Measurements from ENCODE around the gene NFIA. TPM values are rescaled to one million over a fixed set of nuclear protein-coding genes. Genes with fewer than 3 reads are reported as not detected.
"Not testable (repeated sequence)": the region's sequence is repeated elsewhere in the genome, so short reads cannot be mapped to it uniquely, and the experiment has no call there.

The NFIA gene
- total and polyA plus RNA-seq, 10 of the 15 experiments (the other 5 are each of a cell fraction or from before 2014, with no cell fraction given): 0.10 to 0.16 TPM; not detected in 8

DNA sequence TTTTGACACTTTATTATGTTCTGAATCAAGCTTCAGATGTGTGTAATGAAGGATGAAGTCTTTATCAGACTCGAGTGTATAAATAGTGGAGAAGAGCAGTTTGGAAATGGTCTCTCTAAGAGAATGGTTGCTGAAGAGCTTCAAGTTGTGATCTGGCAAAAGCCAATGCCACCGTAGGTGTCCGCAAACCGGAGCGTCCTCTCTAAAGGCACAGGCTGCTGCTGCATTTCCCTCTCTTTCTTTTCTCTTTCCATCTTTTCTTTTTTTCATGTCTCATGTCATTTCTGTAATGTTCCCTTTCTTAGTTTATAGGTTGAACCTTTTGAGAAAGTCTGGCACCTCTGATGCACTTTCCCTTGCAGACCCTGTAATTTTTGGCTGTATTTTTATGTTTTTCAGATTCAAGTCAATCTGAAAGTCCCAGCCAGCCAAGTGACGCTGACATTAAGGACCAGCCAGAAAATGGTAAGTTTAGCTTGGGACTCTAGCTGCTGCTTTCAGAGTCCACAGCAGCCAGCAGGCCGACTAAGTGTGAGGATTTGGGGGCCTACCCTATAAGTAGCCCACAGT lies 194.8 kb downstream of the NFIA start:
- no peak overlapping the region for H3K9ac ChIP-seq (ENCODE audit: control insufficient read depth, insufficient read depth, low read length)
- no peak for FAIRE-seq
- H3K36me3 ChIP-seq (ENCODE audit: control insufficient read depth in 2 of 2, insufficient read depth in 2 of 2, low read length in 1 of 2): no peaks in the 10 kb centered on the region
- no peak for TF ChIP-seq SMC3 (IDR thresholded peaks at IDR 0.05; ENCODE audit: borderline replicate concordance, low read length)
- TF ChIP-seq, protein P1, sequence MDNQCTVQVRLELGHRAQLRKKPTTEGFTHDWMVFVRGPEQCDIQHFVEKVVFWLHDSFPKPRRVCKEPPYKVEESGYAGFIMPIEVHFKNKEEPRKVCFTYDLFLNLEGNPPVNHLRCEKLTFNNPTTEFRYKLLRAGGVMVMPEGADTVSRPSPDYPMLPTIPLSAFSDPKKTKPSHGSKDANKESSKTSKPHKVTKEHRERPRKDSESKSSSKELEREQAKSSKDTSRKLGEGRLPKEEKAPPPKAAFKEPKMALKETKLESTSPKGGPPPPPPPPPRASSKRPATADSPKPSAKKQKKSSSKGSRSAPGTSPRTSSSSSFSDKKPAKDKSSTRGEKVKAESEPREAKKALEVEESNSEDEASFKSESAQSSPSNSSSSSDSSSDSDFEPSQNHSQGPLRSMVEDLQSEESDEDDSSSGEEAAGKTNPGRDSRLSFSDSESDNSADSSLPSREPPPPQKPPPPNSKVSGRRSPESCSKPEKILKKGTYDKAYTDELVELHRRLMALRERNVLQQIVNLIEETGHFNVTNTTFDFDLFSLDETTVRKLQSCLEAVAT (IDR thresholded peaks at IDR 0.05): no peak
- no peak for ATAC-seq
- in situ Hi-C loops (cut with MboI): no loop called here
- H3K27ac ChIP-seq (ENCODE audit: control insufficient read depth, insufficient read depth): no peak overlapping the region
- no peaks in the 10 kb centered on the region for H3K79me2 ChIP-seq (ENCODE audit: control insufficient read depth, insufficient read depth, low read length)
- no peaks in the 10 kb centered on the region for H4K20me1 ChIP-seq (ENCODE audit: control insufficient read depth, insufficient read depth)
- SMC1A ChIA-PET (ENCODE audit: uncharacterized antibody, unreplicated experiment): no interaction called here
- DNase-seq (ENCODE audit: low read depth, low spot score): no peak
- no peaks in the 10 kb centered on the region for H3K27me3 ChIP-seq (replicated peaks in 1 of 2; ENCODE audit: control insufficient read depth in 2 of 2, insufficient read depth in 2 of 2, low read length in 1 of 2)
- RAD21 ChIA-PET (ENCODE audit: unreplicated experiment): no interaction called here
- 53% methylated on average over 7 of the region's 7 CpGs for WGBS (ENCODE audit: insufficient coverage, insufficient replicate concordance, low lambda C conversion rate, missing lambda C conversion rate)
- POLR2A ChIA-PET: interaction anchor here (0.6 kb wide), 1 partner anchor 229 kb away, joined by 7 read pairs; no protein-coding TSS in a partner anchor
- H3K4me2 ChIP-seq (ENCODE audit: control insufficient read depth, insufficient read depth): no peak overlapping the region
- BruUV-seq (replicated peaks): no TSS peak
- intact Hi-C loops (cut with micrococcal nuclease; ENCODE audit: unreplicated experiment): no loop called here
- no peaks in the 10 kb centered on the region for H3K9me3 ChIP-seq (replicated peaks; ENCODE audit: control insufficient read depth, insufficient read depth, low read length)
- H2AFZ ChIP-seq (ENCODE audit: control insufficient read depth, low read depth, low read length): no peak overlapping the region
- CTCF ChIA-PET: no interaction called here
- H3K4me3 ChIP-seq: no peak overlapping the region
- H3K4me1 ChIP-seq (ENCODE audit: control insufficient read depth, insufficient read depth, low read length): no peaks in the 10 kb centered on the region

DNA sequence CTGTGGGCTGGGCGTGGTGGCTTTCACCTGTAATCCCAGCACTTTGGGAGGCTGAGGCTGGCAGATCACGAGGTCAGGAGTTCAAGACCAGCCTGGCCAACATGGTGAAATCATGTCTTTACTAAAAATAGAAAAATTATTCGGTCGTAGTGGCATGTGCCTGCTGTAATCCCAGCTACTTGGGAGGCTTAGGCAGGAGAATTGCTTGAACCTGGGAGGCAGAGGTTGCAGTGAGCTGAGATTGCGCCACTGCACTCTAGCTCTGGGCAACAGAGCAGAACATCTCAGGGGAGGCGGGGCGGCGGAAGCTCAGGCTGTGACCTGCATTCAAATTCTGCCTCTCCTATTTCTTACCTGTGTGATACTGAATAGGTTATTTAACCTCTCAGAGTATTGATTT lies 196.1 kb downstream of the NFIA start:
- ATAC-seq; H3K4me1 ChIP-seq (ENCODE audit: control insufficient read depth, insufficient read depth, low read length); H3K4me3 ChIP-seq; H4K20me1 ChIP-seq (ENCODE audit: control insufficient read depth, insufficient read depth); SMC1A ChIA-PET (ENCODE audit: uncharacterized antibody, unreplicated experiment); H3K9me3 ChIP-seq (replicated peaks; ENCODE audit: control insufficient read depth, insufficient read depth, low read length); DNase-seq (ENCODE audit: low read depth, low spot score); H3K9ac ChIP-seq (ENCODE audit: control insufficient read depth, insufficient read depth, low read length); BruUV-seq (replicated peaks); intact Hi-C loops (cut with micrococcal nuclease; ENCODE audit: unreplicated experiment); H3K27ac ChIP-seq (ENCODE audit: control insufficient read depth, insufficient read depth); H3K27me3 ChIP-seq (replicated peaks in 1 of 2; ENCODE audit: control insufficient read depth in 2 of 2, insufficient read depth in 2 of 2, low read length in 1 of 2); FAIRE-seq; in situ Hi-C loops (cut with MboI); H3K79me2 ChIP-seq (ENCODE audit: control insufficient read depth, insufficient read depth, low read length); RAD21 ChIA-PET (ENCODE audit: unreplicated experiment); H3K36me3 ChIP-seq (ENCODE audit: control insufficient read depth in 2 of 2, insufficient read depth in 2 of 2, low read length in 1 of 2); H3K4me2 ChIP-seq (ENCODE audit: control insufficient read depth, insufficient read depth); H2AFZ ChIP-seq (ENCODE audit: control insufficient read depth, low read depth, low read length); CTCF ChIA-PET: not testable (repeated sequence)
- WGBS (ENCODE audit: insufficient coverage, insufficient replicate concordance, low lambda C conversion rate, missing lambda C conversion rate): 59% methylated on average over 8 of the region's 8 CpGs
- POLR2A ChIA-PET: interaction anchor here (0.7 kb wide), 1 partner anchor 36 kb away, joined by 3 read pairs; no protein-coding TSS in a partner anchor

All from GM12878 (cell line).